Amniotic epithelial cell (primary cell): ENCODE results near the gene AGRN.
A peak's percentile ranks its signal among the peaks of the same experiment; 100 is the strongest.
"Not testable (repeated sequence)": the region's sequence is repeated elsewhere in the genome, so short reads cannot be mapped to it uniquely, and the experiment has no call there.

ENCODE experiments used
- DNase-seq: peaks from one replicate; pipeline ENCODE4 v3.0.0-alpha.2; 2010; ENCODE audit warnings: low read depth

Gene AGRN

GRCh38 chr1:1001057-1001783, 18.7 kb upstream of the AGRN start:
- DNase-seq: no peak

GRCh38 chr1:1003618-1004419, 16.1 kb upstream of the AGRN start:
- no peak for DNase-seq

- no peak for DNase-seq
Observed at GRCh38 chr1:1004420-1004779, 15.5 kb upstream of the AGRN start.

- DNase-seq: peak; percentile 51
Observed at GRCh38 chr1:1004780-1005697, 14.9 kb upstream of the AGRN start.

GRCh38 chr1:1005774-1006304, 14.1 kb upstream of the AGRN start:
- DNase-seq: no peak

- DNase-seq: no peak
Observed at GRCh38 chr1:1006305-1007159, 13.4 kb upstream of the AGRN start.

- not testable (repeated sequence) for DNase-seq
Observed at GRCh38 chr1:1010131-1010530, 9.8 kb upstream of the AGRN start.

- no peak for DNase-seq
Observed at GRCh38 chr1:1011396-1011949, 8.4 kb upstream of the AGRN start.

- DNase-seq: not testable (repeated sequence)
Observed at GRCh38 chr1:1012736-1013104, 7.2 kb upstream of the AGRN start.

- peak; percentile 70 for DNase-seq
Observed at GRCh38 chr1:1013105-1013921, 6.6 kb upstream of the AGRN start, which contains the start of gene ISG15. TSS of gene ISG15 (plus strand) at chr1:1013497. CDS start at chr1:1013574, 77 bp downstream.

- DNase-seq: no peak
Observed at GRCh38 chr1:1013922-1014648, 5.8 kb upstream of the AGRN start.

- DNase-seq: no peak
Observed at GRCh38 chr1:1014799-1015681, 4.9 kb upstream of the AGRN start.

GRCh38 chr1:1017397-1018320, 2.3 kb upstream of the AGRN start:
- DNase-seq: not testable (repeated sequence)

- not testable (repeated sequence) for DNase-seq
Observed at GRCh38 chr1:1018321-1018685, 1.6 kb upstream of the AGRN start.

GRCh38 chr1:1019122-1019999, 559 bp upstream of the AGRN start:
- peak; percentile 70 for DNase-seq

GRCh38 chr1:1020415-1021009, 592 bp downstream of the AGRN start:
- no peak for DNase-seq
